Spleen (tissue), 11 donors: ENCODE data around the gene CHMP4A. TPM values are rescaled to one million over a fixed set of nuclear protein-coding genes. Genes with fewer than 3 reads are reported as not detected.

Experiments
- DNase-seq: peaks from one replicate; pipeline ENCODE4 v3.0.0-alpha.2; 2020
- H3K27ac ChIP-seq, 8 donors: fragments of 200-600 bp; sonication (generic) in 7 of 8; 1 replicate in 4 of 8; 2 replicates in 4 of 8; pipeline versions ENCODE4 v1.5.0 to v1.8.0; 2016 to 2021; ENCODE audit warnings: inconsistent platforms in 4 of 8, mild to moderate bottlenecking in 4 of 8, moderate library complexity in 1 of 8
- H3K27me3 ChIP-seq, 7 donors: fragments of 200-600 bp; sonication (generic) in 6 of 7; replicated peaks in 1 of 7; 1 replicate in 4 of 7; 2 replicates in 3 of 7; pipeline versions ENCODE4 v1.5.0 to v1.8.0; 2016 to 2021; ENCODE audit warnings: inconsistent platforms in 3 of 7, mild to moderate bottlenecking in 1 of 7
- H3K36me3 ChIP-seq, 6 donors: fragments of 200-600 bp; sonication (generic) in 5 of 6; 1 replicate in 4 of 6; 2 replicates in 2 of 6; pipeline versions ENCODE4 v1.5.0 to v1.8.0; 2016 to 2021; ENCODE audit warnings: inconsistent platforms in 2 of 6
- H3K4me1 ChIP-seq, 6 donors: fragments of 200-600 bp; sonication (generic) in 5 of 6; 1 replicate in 3 of 6; 2 replicates in 3 of 6; pipeline versions ENCODE4 v1.5.0 to v1.8.0; 2016 to 2021; ENCODE audit warnings: inconsistent platforms in 3 of 6
- H3K4me3 ChIP-seq, 8 donors: fragments of 200-600 bp; sonication (generic) in 7 of 8; 1 replicate in 4 of 8; 2 replicates in 4 of 8; pipeline versions ENCODE4 v1.5.0 to v1.8.0; 2016 to 2021; ENCODE audit warnings: inconsistent platforms in 4 of 8, mild to moderate bottlenecking in 4 of 8, moderate library complexity in 2 of 8
- H3K9me3 ChIP-seq, 8 donors: fragments of 200-600 bp; sonication (generic) in 7 of 8; 1 replicate in 4 of 8; 2 replicates in 4 of 8; pipeline versions ENCODE4 v1.5.0 to v1.8.0; 2016 to 2021; ENCODE audit warnings: inconsistent platforms in 4 of 8
- POLR2A ChIP-seq, 3 donors: fragments of 450-650 bp; IDR thresholded peaks; one replicate each; pipeline ENCODE4 v1.5.1; 2017; ENCODE audit warnings: antibody characterized with exemption in 3 of 3, mild to moderate bottlenecking in 1 of 3
- POLR2AphosphoS5 ChIP-seq, 3 donors: sonication (generic); formaldehyde crosslinking; IDR thresholded peaks; one replicate each; pipeline ENCODE4 v1.5.1; 2017; ENCODE audit warnings: antibody characterized with exemption in 3 of 3
- WGBS, 5 donors: extraction: QIAGEN DNeasy Blood & Tissue Kit in 3 of 5; methylation state at CpG; one replicate each; pipeline versions ENCODE4 v1.1.5 to v1.1.7; 2013 to 2018; 5-methylcytosine and 5-hydroxymethylcytosine counted together
- intact Hi-C: fragments of 100-400 bp; cut with DNase I; formaldehyde crosslinking; loops from one replicate; pipeline ENCODE4 v1.15.0; 2023; ENCODE audit warnings: low total_unique reads
- polyA plus RNA-seq, 3 donors: library from polyadenylated mRNA; stranded (reverse); fragments of 200-250 nt; gene quantifications; one replicate each; pipeline ENCODE4 v1.2.1, GENCODE V29; 2013
- total RNA-seq, 7 donors: library from RNA; depleted of rRNA in 3 of 7; stranded (reverse); fragments of >200 nt in 3 of 7; fragmentation: NEBNext Ultra II Directional in 4 of 7; extraction: Animal tissue kit (Norgen Biotek cat#: 25700) in 4 of 7; gene quantifications; one replicate each; pipeline versions ENCODE4 v1.1.0 to v1.2.1, GENCODE V29; 2016 to 2021
- TF ChIP-seq, protein P1 (sequence below), 11 experiments: fragments of 200-600 bp in 7 of 11; fragments of 450-650 bp in 4 of 11; sonication (generic) in 4 of 11; IDR thresholded peaks in 8 of 11; conservative IDR thresholded peaks in 3 of 11; 1 replicate in 7 of 11; 2 replicates in 4 of 11; pipeline versions ENCODE4 v1.4.0 to v1.8.0; 2016 to 2021; ENCODE audit warnings: antibody characterized with exemption in 11 of 11, inconsistent platforms in 4 of 11, mild to moderate bottlenecking in 1 of 11
- donor health status: healthy with polysubstance abuse.
- donor health status: DM: no; HTN: no; CAD: no; lungs with moderate emphysema.
- donor health status: DM: no; HTN: no; CAD: no.
- donor health status: Bipolar disorder and iron deficiency.
- donor health status: healthy.
- donor health status: DM: no; HTN: no; CAD: no.
- donor health status: DM: yes; HTN: yes; CAD: no.

Gene CHMP4A
- total and polyA plus RNA-seq, 10 donors, result 53.3 to 149 (median 63.4) TPM

GRCh38 chr14:24258548-24259265 is 45.4 kb upstream of the CHMP4A start:
- Histone ChIP-seq H3K4me3 (no peak overlapping the region), H3K27me3 (no peaks in the 10 kb centered on the region), H3K27ac (no peak overlapping the region), H3K4me1 (no peaks in the 10 kb centered on the region), H3K36me3 (peaks cover 0 to 89% (median 4%) of the 10 kb centered on the region in 6 donors), H3K9me3 (no peaks in the 10 kb centered on the region)
- 89 to 96% (median 94%) methylated on average over 18 of the region's 18 CpGs for WGBS, 5 donors
- DNase-seq, result peak; percentile 50
- TF ChIP-seq POLR2A (IDR thresholded peaks at IDR 0.05), result no peak
- TF ChIP-seq, protein P1, sequence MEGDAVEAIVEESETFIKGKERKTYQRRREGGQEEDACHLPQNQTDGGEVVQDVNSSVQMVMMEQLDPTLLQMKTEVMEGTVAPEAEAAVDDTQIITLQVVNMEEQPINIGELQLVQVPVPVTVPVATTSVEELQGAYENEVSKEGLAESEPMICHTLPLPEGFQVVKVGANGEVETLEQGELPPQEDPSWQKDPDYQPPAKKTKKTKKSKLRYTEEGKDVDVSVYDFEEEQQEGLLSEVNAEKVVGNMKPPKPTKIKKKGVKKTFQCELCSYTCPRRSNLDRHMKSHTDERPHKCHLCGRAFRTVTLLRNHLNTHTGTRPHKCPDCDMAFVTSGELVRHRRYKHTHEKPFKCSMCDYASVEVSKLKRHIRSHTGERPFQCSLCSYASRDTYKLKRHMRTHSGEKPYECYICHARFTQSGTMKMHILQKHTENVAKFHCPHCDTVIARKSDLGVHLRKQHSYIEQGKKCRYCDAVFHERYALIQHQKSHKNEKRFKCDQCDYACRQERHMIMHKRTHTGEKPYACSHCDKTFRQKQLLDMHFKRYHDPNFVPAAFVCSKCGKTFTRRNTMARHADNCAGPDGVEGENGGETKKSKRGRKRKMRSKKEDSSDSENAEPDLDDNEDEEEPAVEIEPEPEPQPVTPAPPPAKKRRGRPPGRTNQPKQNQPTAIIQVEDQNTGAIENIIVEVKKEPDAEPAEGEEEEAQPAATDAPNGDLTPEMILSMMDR (IDR thresholded peaks at IDR 0.05 in 8 of 11, conservative IDR thresholded peaks at IDR 0.05 in 3 of 11), result no peak
- TF ChIP-seq POLR2AphosphoS5 (IDR thresholded peaks at IDR 0.05), result no peak
- intact Hi-C loops, result no loop called here

GRCh38 chr14:24258119-24258518 is 44.8 kb upstream of the CHMP4A start:
- no peak for TF ChIP-seq POLR2A (IDR thresholded peaks at IDR 0.05)
- TF ChIP-seq, protein P1 (IDR thresholded peaks at IDR 0.05 in 8 of 11, conservative IDR thresholded peaks at IDR 0.05 in 3 of 11), result no peak
- no peak for TF ChIP-seq POLR2AphosphoS5 (IDR thresholded peaks at IDR 0.05)
- Histone ChIP-seq H3K36me3 (peaks cover 0 to 89% (median 6%) of the 10 kb centered on the region in 6 donors), H3K9me3 (no peaks in the 10 kb centered on the region), H3K27me3 (no peaks in the 10 kb centered on the region), H3K4me1 (no peaks in the 10 kb centered on the region), H3K4me3 (no peak overlapping the region), H3K27ac (no peak overlapping the region)
- WGBS, 5 donors, result 85 to 96% (median 94%) methylated on average over 9 of the region's 9 CpGs
- peak; percentile 51 for DNase-seq
- intact Hi-C loops, result no loop called here

DNA sequence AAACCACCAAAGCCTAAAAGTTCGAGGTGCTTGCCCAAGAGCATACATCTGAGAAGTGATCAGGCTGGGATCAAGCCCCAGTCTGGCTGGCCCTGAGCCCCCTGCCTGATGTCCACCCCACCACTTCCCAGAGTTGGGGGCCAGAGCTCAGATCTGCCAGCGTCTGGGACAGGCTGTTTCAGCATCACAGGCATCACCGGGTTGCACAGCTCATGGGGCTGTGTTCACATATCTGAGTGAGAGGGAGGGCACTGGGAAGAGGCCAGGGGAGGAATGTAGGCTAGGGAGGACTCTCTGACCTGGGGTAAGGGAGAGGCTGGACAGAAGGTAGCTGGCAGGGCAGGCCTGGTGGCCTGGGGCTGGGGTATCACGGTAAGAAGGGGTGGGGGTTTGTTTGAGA is 43.7 kb upstream of the CHMP4A start:
- peak; percentile 66 for DNase-seq
- H3K27ac ChIP-seq, result peak overlapping the region in 1 of 8 donors; percentile 21
- H3K4me1 ChIP-seq, result no peaks in the 10 kb centered on the region
- H3K4me3 ChIP-seq, result no peak overlapping the region
- TF ChIP-seq POLR2A (IDR thresholded peaks at IDR 0.05), result no peak
- TF ChIP-seq, protein P1 (IDR thresholded peaks at IDR 0.05 in 8 of 11, conservative IDR thresholded peaks at IDR 0.05 in 3 of 11), result no peak
- H3K9me3 ChIP-seq, result no peaks in the 10 kb centered on the region
- H3K27me3 ChIP-seq, result no peaks in the 10 kb centered on the region
- H3K36me3 ChIP-seq, result peaks cover 0 to 91% (median 6%) of the 10 kb centered on the region in 6 donors
- intact Hi-C loops, result no loop called here
- 67 to 92% (median 90%) methylated on average over 4 of the region's 4 CpGs for WGBS, 5 donors

- DNase-seq, result peak; percentile 36
- intact Hi-C loops, result no loop called here
- Histone ChIP-seq H3K9me3 (no peaks in the 10 kb centered on the region), H3K27me3 (no peaks in the 10 kb centered on the region), H3K27ac (no peak overlapping the region), H3K4me3 (no peak overlapping the region), H3K4me1 (peaks cover 0 to 6% (median 0%) of the 10 kb centered on the region in 6 donors), H3K36me3 (peaks cover 0 to 83% (median 6%) of the 10 kb centered on the region in 6 donors)
- 91 to 97% (median 96%) methylated on average over 11 to 12 of the region's 12 CpGs for WGBS, 5 donors
- TF ChIP-seq POLR2A (IDR thresholded peaks at IDR 0.05) (no peak), POLR2AphosphoS5 (IDR thresholded peaks at IDR 0.05) (no peak)
- TF ChIP-seq, protein P1 (IDR thresholded peaks at IDR 0.05 in 8 of 11, conservative IDR thresholded peaks at IDR 0.05 in 3 of 11), result no peak
These were observed 42.8 kb upstream of the CHMP4A start for GRCh38 chr14:24255931-24256711.
